ENCODE measurements around the gene VWDE. TPM values are rescaled to one million over a fixed set of nuclear protein-coding genes. Genes with fewer than 3 reads are reported as not detected.
"Not testable (repeated sequence)": the region's sequence is repeated elsewhere in the genome, so short reads cannot be mapped to it uniquely, and the experiment has no call there.

The VWDE gene
- total RNA-seq, 1 donor from 2014 or later = 4.1 TPM

DNA sequence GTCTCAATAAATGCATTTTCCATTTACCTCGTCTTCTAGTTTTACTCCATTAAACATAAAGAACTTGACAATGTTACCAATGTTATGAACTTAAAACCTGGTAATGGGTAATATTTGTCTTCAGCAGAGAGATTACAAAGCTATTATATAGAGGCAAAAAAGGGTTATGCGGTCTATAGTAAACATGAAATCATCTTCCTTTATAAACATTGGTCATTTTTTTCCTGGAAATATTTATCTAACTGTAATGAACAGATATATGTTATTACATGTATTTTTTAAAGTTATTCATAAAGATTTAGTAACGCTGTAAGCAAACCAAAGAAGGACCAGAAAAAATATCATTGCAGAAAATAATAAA lies 1.3 kb downstream of the VWDE start:
- intact Hi-C loops (cut with micrococcal nuclease) = loop anchor here (2.0 to 5.0 kb wide), 4 partner anchors 14 to 285 kb away; partner anchors contain the start of genes ARL4A and TMEM106B

DNA sequence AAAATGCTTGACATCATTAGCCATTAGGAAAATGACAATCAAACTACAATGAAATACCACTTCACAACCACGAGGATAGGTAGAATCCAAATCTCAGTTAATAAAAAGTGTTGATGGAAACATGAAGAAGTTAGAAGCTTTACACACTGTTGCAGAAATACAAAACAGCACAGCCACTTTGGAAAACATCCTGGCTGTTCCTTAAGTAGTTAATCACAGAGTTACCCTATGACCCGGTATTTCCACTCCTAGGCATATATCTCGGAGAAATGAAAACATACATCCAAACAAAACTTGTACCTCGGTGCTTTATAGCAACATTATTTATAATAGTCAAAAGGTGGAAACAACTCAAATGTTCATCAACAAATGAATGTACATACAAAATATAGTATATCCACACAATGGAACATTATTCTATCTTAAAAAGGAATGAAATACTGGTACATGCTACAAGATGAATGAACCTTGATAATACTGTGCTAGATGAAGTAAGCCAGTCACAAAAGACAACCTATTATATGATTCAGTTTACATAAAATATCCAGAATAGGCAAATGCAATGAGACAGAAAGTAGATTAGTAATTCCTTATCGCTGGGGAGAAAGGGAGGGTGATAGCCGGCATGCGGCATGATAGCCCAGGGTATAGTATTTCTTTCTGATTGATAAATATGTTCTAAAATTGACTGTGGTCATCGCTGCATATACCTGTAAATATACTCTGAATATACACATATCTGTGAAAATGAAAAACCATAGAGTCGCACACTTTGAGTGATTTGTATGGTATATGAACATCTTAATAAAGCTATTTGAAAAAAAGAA lies 1.9 kb downstream of the VWDE start:
- intact Hi-C loops (cut with micrococcal nuclease) = loop anchor here (2.0 to 5.0 kb wide), 4 partner anchors 13 to 286 kb away; partner anchors contain the start of genes ARL4A and TMEM106B

DNA sequence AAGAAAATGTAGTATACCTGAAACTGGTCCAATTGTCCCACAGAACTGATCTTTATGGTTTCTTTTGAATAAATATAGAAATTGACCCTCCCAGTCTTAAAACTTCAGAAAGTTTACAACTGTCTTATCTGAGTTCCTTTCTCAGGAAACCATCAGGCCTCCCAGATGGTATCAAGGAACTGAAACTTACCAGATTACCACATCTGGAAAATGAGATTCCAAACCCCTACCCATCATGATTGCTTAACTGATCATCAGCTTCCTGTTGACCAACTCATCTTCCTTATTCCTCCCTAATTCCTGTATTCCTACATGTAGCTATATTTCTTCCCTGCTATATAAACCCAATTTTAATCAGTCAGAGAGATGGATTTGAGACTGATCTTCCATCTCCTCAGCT lies 5.5 kb downstream of the VWDE start:
- intact Hi-C loops (cut with micrococcal nuclease) = no loop called here

DNA sequence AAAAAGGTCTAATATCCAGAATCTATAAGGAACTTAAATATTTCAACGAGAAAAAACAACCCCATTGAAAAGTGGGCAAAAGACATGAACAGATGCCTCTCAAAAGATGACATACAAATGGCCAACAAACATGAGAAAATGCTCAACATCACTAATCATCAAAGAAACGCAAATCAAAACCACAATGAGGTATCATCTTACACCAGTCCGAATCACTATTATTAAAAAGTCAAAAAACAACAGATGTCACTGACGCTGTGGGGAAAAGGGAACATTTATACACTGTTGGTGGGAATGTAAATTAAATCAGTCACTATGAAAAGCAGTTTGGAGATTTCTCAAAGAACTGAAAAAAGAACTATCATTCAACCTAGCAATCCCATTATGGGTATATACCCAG lies 6.0 kb downstream of the VWDE start:
- intact Hi-C loops (cut with micrococcal nuclease) = no loop called here

DNA sequence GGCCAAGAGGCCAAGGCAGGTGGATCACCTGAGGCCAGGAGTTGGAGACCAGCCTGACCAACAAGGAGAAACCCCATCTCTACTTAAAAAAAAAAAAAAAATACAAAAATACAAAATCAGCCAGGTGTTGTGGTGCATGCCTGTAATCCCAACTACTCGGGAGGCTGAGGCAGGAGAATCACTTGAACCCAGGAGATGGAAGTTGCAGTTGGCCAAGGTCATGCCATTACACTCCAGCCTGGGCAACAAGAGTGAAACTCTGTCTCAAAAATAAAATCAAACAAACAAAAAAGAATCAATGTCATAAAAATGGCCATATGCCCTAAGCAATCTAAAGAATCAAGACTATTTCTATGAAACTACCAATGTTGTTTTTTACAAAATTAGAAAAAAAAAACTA lies 7.0 kb downstream of the VWDE start:
- intact Hi-C loops (cut with micrococcal nuclease) = not testable (repeated sequence)

DNA sequence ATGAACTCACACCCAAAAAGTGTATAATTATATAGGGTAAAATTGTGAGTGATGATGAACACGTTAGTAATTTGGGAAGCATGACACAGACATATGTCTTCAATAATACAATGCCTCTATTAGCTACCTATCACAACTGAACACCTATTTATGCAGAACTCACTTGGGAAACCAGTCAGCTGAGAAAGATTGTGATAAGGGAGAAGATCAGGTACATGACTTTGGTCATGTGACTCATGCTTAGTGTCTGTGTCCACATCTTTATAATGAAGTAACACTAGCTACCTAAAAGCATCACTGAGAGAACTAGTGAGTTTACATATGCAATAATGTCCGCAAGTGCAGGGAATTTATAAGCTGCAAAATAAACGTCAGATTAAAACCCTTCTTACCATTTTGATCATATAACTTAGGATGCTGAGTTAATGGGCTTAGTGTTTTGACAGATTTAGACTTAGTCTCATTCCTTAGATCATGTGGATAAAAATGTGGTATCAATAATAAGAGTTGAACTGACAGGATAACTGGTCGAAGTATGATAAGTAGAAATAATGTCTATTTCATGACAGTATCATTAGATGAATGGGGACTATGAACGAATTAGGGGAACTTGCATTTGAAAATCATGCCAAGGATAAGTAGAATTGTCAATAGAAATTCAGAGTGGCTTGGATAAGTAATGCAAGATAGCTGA lies 11.6 kb downstream of the VWDE start:
- intact Hi-C loops (cut with micrococcal nuclease) = no loop called here

DNA sequence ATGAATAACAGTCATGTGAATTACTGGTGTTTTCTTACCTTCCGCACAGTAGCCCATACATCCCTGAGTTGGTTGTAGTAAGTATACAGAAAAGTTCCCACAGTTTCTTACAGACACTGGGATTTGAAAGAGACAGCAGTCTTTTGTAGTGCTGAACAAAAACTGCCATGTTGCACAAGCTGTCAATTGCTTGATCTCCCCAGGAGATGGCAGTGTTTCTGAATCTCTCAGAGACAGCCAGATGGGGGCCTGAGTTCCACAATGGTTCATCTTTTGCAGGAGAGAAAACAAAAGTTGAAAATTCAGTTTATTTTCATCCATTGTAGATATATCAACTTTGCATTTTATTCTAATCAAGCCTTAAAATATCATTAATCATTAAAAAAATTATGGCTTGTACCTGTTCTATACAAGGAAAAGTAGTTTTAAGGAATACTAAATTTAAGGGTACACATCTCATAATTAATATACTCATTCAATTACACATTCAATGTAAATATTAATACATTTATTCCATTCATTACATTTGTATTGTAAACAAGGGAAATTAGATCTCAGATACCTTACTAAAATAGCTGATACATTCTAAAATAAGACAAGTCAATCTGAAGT lies 14.5 kb downstream of the VWDE start:
- intact Hi-C loops (cut with micrococcal nuclease) = loop anchor here (2.0 kb wide), 2 partner anchors 14 to 108 kb away; partner anchors contain the start of gene VWDE

DNA sequence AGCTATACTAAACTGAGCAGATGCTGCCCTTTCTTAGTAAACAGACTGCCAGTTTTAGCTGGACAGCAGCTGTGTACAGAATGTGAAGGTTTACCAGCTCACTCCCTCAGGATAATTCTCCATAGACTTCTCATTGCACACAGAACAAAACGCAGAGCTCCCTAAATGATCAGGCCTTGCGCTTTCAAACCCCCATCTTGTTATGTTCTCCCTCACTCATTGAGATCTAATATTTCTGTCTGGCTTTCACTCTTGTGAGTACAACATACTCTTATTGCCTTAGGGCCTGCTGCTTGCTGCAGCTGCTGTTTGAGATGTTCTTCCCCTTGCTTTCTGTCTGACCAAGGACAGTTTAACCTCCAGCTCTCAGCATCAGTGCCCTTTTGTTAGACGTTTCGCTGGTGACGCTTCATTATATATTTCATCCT lies 17.3 kb downstream of the VWDE start:
- intact Hi-C loops (cut with micrococcal nuclease) = no loop called here

DNA sequence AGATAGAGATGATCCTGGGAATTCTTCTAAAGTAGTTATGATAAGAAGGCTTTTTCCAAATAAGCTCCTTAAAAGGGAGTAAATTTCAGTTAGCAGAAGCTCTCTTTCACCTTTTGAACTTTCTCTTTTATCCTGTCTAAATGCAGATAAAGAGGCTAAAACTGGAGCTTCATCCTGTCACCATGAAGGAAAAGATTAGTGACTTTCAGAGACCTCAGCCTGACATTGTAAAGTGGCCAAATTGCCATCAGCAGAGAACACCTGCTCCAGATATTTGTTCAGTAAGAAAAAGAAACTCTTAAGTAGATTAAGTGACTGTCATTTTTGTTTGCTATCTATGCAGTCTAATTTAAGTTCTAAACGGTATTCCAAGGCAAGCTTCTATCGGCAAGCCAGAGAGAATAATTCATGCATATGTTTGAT lies 18.3 kb downstream of the VWDE start:
- intact Hi-C loops (cut with micrococcal nuclease) = no loop called here

DNA sequence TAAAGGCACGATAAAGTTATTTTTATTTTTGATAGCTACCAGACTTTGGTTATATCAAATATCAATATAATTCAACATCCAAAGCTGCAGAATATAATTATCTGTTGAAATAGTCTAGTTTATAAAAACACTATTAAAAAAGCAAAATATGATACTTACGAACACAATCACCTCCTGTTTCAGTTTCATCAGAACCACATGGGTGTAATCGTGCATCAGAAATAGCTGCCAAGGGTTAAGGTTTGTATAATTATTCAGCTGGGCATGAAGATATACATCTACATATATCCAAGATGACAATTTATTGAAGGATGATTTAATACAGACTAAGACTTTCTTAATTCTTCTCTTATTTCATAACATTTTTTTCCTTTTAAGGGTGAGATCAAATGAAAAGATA lies 20.3 kb downstream of the VWDE start:
- intact Hi-C loops (cut with micrococcal nuclease) = no loop called here

DNA sequence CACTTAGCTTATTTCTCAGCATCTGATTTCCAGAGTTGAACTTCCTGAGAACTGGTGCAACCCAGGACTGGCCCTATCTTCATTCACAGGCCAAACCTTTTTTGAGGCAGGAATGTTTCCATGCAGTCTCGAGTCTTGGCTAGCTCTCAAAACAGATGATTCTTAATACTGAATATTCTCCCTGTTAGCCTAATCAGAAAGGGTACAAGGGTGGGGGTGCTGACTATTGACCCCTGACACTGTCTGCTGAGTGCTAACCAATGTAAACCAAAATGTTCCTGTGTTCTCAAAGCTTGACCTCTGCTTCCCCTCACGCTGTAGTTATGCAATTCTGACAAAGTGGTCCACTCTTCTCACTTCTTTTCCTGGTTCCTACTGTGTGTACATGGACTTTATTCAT lies 25.3 kb downstream of the VWDE start:
- intact Hi-C loops (cut with micrococcal nuclease) = no loop called here

DNA sequence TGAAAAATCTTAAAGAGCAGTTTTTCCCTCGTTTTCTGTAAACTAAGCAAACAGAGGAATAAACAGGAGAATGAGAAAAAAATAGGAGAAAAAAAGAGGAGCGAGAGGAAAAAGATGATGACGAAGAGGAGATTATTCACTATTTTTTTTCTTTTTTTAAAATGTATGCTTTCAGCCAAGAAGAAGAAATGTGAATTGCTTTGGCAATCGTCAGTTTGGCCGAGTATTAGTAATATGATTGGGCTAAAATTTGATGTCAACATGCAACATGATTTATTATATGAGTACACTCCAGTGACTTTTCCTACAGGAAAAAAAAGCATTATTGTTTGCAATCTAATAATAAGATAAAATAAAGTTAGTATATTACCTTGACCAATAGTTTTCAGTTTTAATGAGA lies 26.3 kb downstream of the VWDE start:
- intact Hi-C loops (cut with micrococcal nuclease) = no loop called here

DNA sequence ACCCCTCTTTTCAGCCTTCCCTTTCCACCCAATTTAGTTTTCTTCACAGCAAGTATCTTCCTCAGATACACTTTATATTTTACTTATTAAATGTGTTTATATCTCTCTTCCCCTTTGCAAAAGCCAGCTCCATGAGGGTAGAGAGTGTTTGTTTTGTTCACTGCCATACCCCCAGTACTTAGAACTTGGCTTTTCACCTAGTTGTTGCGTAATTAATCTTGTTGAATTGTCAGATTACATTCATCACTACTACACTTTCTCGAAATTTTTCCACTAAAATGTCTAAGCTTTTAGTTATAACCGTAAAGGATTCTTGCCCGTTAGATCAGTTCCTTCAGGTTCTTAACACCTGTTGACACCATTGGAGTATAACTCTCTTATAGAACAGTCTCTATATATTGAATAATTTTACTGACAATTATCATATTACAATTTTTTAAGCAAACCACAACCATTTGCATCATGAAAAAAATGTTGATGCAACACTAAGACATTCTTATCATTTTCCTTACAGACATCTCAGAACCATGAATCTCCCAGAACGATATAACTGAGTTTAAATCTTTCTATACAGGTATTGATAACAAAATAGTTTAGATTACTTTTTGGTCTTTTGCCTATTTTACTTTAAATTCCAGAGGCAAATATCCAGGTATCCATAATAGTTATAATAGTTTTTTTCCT lies 29.9 kb downstream of the VWDE start:
- intact Hi-C loops (cut with micrococcal nuclease) = no loop called here

DNA sequence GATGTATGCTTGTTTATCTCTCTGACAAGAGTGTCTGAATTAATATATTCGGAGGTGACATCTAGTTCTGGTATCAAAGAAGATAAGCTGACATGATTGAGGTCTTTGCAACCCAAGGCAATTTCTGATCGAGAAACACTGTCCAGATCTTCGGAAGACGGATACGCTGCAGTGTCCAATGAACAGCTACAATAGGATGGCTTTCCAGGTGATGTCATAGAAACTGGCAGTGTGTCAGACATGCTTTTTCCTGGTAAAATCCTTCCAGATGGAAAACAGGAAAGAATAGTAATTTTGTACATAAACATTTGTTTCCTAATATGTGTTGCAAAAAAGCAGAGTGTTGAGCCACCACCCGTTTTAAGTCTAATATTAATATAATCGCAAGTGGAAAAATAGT lies 33.4 kb downstream of the VWDE start:
- intact Hi-C loops (cut with micrococcal nuclease) = no loop called here

DNA sequence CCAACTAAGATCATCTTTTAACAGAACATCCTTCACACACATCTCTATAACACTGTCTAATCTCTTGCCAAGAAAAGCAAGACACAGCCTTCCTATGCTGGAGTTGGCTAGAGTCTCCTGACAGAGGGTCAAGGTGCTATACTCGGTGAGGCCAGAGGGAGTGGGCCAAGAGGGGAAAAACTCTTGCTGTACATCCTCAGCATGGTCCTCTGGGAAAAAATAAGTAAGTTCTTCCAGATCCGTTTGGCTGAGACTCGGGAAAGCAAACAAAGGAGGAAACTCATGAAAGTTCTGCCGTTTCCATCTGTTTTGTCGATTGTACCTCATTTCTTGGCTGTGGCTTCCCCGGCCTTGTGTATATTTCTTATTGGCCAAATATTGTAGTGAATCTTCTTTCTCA lies 33.9 kb downstream of the VWDE start:
- intact Hi-C loops (cut with micrococcal nuclease) = no loop called here

DNA sequence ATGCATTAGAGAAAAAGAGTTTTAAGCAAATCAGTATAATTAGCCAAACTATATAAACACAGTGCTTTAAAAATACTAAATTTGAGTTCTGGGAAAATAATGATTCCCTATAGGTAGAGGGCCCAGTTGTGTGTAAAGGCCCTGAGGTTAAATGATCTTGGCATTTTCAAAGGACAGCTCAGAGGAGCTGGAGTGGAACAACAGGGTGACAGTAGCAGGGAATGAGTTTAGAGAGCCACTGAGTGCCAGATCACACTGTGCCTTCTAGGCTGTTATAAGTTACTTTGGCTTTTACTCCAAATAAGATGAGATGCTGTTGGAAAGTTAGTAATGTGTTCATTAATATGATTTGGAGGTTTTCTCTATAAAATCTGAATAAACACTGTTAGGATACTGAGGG lies 34.6 kb downstream of the VWDE start:
- intact Hi-C loops (cut with micrococcal nuclease) = no loop called here

DNA sequence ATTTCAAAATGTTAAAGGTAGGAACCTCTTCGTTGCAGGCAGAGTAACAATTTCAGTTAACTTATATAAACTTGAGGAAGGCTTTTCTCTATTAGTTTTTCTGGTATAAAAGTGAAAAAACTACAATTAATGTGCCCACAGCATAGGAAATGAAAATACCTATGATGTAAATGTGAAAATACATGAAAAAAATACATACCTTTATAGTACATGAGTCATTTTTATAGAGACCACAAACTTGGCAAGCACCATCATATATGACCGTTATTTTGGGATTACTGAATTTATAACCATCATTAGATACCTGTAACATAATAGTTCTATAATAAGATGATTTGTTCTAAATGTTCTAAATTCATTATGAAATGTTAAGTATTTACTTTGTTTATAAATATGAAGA lies 42.7 kb downstream of the VWDE start:
- intact Hi-C loops (cut with micrococcal nuclease) = no loop called here

DNA sequence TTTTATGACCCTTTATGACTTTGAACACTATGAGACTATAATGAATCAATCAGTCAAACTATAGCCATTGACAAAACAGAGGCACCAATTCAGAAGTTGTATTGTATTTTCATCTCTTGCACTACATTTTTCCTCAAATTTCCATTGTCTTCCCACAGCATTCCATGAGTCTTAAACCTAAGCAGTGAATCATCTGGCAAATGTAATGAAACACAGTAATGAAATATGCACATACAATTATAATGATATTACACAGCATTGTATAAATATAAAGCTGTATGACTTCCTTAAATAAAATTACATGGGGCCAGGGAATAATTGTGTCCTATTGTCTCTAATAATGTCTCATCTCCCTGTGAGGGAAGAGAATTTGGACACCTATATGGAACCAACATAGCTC lies 45.0 kb downstream of the VWDE start:
- intact Hi-C loops (cut with micrococcal nuclease) = no loop called here

DNA sequence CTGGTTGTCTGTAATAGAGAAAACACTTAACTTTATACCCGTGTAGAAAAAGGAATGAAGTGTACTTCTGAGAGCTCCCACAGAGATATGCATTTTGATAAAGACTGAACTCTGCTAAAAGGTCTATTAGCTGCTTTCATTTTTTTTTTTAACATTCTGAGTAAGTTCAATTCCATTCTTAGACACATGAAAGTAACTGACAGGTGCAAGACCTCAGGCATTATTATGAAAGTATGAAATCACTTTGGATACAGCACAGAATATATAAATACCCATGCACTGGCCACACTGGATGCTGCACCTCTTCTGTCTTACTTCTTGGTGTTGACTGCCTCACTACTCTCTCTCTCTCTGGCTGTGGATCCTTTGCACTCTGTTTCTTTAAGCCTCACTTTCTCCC lies 46.2 kb downstream of the VWDE start:
- intact Hi-C loops (cut with micrococcal nuclease) = no loop called here

DNA sequence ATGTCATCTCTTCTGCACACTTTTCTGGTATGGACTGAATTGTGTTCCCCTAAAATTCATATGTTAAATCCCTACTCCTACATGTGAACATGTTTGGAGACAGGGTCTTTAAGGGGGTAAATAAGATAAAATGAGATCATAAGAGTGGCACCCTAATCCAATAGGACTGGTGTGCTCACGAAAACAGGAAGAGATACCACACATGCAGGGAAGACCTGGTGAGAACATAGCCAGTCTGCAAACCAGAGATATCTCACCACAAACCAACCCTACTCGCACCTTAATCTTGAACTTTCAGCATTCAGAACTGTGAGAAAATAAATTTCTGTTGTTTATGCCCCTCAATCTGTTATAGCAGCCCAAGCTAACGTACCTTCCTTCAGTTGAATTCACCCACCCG lies 51.8 kb downstream of the VWDE start:
- intact Hi-C loops (cut with micrococcal nuclease) = no loop called here

DNA sequence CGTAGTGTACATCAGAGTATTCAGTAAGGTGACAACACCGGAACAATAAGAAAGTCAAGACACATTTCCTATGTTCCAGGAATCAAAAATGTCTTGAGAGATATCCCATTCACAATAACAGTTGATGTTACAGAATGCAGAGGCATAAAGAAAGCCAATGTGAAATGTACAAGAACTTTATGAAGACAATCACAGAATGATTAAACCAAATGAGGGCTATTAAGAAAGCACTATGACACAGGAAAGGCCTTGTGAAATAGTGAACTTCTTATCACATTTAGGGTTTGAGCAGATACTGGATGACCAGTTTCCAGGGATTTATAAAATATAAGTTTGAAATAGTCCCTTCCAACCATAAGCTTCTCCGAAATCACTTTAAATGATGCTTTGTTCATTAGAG lies 52.7 kb downstream of the VWDE start:
- intact Hi-C loops (cut with micrococcal nuclease) = no loop called here

DNA sequence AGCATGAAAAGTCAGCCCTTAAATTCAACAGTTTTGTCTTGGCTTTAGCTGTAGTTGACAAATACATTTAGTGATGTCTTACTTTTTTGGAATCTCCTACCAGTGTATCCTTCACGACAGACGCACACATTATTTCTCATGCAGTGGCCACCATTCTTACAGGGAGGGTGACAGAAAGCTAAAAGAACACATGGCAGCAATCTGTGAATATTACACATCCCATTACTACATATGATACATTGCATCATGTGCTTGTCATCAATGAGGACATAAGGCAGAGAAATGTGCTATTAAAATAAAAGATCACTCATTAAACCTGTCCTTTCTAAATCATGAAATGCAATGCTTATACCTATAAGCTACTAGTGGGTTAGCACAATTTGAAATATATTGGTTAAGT lies 66.6 kb downstream of the VWDE start:
- intact Hi-C loops (cut with micrococcal nuclease) = no loop called here
